ENCODE data around the gene ESPN. TPM values are rescaled to one million over a fixed set of nuclear protein-coding genes. Genes with fewer than 3 reads are reported as not detected.

Gene ESPN
- total RNA-seq: under 0.01 TPM in 1 of 2 replicates, not detected in the other

GRCh38 chr1:6424619-6425593, at the start of gene ESPN:
ESPN (plus strand) TSS chr1:6424776; CDS start chr1:6424956, 180 bp downstream.

GRCh38 chr1:6393400-6394187, 31.0 kb upstream of the ESPN start, which contains the start of gene ACOT7:
ACOT7 (minus strand) TSS chr1:6393767; CDS start chr1:6393399, 368 bp downstream.

GRCh38 chr1:6419804-6420453, 4.6 kb upstream of the ESPN start, which contains the start of gene HES2:
HES2 (minus strand) TSS chr1:6419919; CDS start chr1:6419820, 99 bp downstream.

GRCh38 chr1:6466023-6466422, 41.4 kb downstream of the ESPN start, which contains the start of gene TNFRSF25:
TNFRSF25 (minus strand) TSS chr1:6466173; CDS start chr1:6466107, 66 bp downstream.

GRCh38 chr1:6491480-6491962, 66.9 kb downstream of the ESPN start, which contains the start of gene PLEKHG5:
PLEKHG5 (minus strand) TSS chr1:6491667; CDS start chr1:6477571, 14,096 bp downstream.

Small RNA genes within 50 kb of the gene (small RNA-seq; reads per million reads assigned to genes)
- not detected for gene MIR4252

Other genes starting within 250 kb of the ESPN start
- 0.11 and 0.13 TPM in 2 replicates for gene CHD5, start 244.5 kb upstream of the ESPN start, total RNA-seq
- gene RPL22, start 225.2 kb upstream of the ESPN start, total RNA-seq: 118 and 161 TPM in 2 replicates
- gene RNF207, start 218.7 kb upstream of the ESPN start, total RNA-seq: 10.7 and 12.0 TPM in 2 replicates
- gene ICMT, start 188.8 kb upstream of the ESPN start, total RNA-seq: 75.9 and 86.5 TPM in 2 replicates
- gene HES3, start 180.6 kb upstream of the ESPN start, total RNA-seq: not detected in 2 replicates
- 5.6 and 8.1 TPM in 2 replicates for gene GPR153, start 163.7 kb upstream of the ESPN start, total RNA-seq
- gene ACOT7, start 31.0 kb upstream of the ESPN start, total RNA-seq: 25.9 and 32.6 TPM in 2 replicates
- under 0.01 TPM in 1 of 2 replicates, not detected in the other for gene HES2, start 4.9 kb upstream of the ESPN start, total RNA-seq
- gene TNFRSF25, start 41.4 kb downstream of the ESPN start, total RNA-seq: 1.2 and 2.8 TPM in 2 replicates
- gene PLEKHG5, start 66.9 kb downstream of the ESPN start, total RNA-seq: 3.9 and 5.0 TPM in 2 replicates
- 36.1 and 38.3 TPM in 2 replicates for gene NOL9, start 129.7 kb downstream of the ESPN start, total RNA-seq
- 0.26 and 0.43 TPM in 2 replicates for gene TAS1R1, start 130.5 kb downstream of the ESPN start, total RNA-seq
- 9.9 and 10.8 TPM in 2 replicates for gene ZBTB48, start 155.2 kb downstream of the ESPN start, total RNA-seq
- gene KLHL21, start 178.1 kb downstream of the ESPN start, total RNA-seq: 37.1 and 40.0 TPM in 2 replicates
- 12.8 and 15.9 TPM in 2 replicates for gene PHF13, start 189.0 kb downstream of the ESPN start, total RNA-seq
- gene THAP3, start 200.1 kb downstream of the ESPN start, total RNA-seq: 14.6 and 14.9 TPM in 2 replicates

Measured in articular chondrocyte of knee joint (primary cell).